Measurements from ENCODE around the gene UPK3BL1.
A peak's percentile ranks its signal among the peaks of the same experiment; 100 is the strongest.
"Not testable (repeated sequence)": the region's sequence is repeated elsewhere in the genome, so short reads cannot be mapped to it uniquely, and the experiment has no call there.

Gene UPK3BL1

DNA sequence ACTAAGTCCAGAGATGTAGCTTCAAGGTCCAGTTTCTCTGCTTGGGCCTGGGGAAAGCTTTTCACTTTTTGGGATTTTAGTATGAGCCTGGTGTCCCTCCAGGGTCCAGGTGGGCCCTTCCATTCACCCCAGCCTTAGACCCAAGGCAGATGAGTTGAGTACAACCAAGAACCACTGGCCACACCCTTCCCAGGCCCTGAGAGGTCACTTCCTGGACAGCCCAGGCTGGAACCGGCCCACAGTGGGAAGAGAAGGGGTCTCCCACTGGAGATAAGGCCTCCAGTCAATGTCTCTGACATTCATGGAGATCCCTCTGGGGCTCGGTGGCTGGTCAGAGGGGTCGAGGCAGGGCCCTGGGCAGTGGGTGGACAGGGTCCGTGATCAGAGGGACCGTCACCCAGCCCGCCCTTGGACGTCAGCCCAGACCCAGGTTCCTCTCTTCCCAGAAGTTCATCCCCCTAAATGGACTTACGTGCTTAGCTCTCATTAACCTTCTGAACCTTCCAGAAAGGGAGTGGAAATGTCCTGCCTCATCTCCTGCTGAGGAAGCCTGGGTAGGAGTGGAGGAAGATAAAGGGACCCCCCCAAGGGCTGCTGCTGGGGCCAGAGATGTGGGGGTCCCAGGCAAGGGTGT lies 15.2 kb downstream of the UPK3BL1 start:
- not testable (repeated sequence) for DNase-seq

DNA sequence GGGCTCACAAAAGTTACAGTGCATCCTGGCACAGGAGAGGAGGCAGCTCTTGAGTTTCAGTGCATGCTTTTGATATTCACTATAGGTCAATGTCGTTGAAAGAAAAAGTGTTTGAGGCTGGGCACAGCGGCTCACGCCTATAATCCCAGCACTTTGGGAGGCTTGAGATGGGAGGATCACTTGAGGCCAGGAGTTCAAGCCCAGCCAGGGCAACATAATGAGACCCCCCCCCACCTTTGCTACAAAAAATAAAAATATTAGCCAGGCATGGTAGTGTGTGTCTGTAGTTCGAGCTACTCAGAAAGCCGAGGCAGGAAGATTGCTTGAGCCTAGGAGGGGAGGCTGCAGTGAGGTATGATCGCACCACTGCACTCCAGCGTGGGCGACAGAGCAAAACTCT lies 24.5 kb downstream of the UPK3BL1 start:
- not testable (repeated sequence) for DNase-seq

- peak; percentile 58 for DNase-seq
Observed at GRCh38 chr7:102616507-102617125, 26.0 kb downstream of the UPK3BL1 start, which contains the start of gene RASA4. Gene RASA4, minus strand, starts transcription at chr7:102616756. Its CDS starts 67 bp downstream, at chr7:102616689.

DNA sequence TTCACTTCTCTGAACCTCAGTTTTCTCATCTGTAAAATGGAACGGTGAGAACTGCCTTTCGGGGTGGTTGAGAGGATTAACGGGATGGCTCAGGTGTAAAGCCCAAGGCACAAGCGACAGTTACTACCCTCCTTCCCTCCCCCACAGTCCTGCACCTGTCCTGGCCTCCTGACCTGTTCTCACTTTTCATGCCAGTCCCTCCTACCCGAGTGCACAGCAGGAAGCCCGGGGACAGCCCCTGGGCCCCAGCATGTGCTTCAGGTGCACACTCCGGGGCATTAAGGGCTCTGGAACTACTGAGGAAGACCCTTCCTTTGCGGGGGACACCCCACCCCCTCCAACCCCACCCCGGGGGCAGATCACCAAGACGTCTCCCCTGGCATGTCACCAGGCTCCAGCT lies 26.7 kb downstream of the UPK3BL1 start:
- DNase-seq: not testable (repeated sequence)

GRCh38 chr7:102614873-102615272 lies 27.7 kb downstream of the UPK3BL1 start:
- DNase-seq: not testable (repeated sequence)

DNA sequence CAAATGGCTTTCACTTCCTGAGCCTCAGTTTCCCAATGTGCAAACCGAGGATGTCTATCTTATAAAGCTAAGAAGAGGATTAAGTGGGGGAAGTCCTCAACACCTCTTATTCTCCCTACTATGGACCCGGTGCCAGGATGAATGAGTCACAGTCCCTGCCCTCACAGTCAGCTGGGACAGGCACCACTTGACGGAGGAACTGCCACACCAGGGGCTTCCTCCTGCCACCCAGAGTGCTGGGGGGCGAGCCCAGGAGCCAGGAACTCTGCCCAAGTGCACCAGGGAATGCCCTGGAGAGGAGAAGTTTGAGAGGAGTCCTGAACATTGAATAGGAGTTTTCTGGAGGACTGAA lies 28.3 kb downstream of the UPK3BL1 start:
- DNase-seq: not testable (repeated sequence)

DNA sequence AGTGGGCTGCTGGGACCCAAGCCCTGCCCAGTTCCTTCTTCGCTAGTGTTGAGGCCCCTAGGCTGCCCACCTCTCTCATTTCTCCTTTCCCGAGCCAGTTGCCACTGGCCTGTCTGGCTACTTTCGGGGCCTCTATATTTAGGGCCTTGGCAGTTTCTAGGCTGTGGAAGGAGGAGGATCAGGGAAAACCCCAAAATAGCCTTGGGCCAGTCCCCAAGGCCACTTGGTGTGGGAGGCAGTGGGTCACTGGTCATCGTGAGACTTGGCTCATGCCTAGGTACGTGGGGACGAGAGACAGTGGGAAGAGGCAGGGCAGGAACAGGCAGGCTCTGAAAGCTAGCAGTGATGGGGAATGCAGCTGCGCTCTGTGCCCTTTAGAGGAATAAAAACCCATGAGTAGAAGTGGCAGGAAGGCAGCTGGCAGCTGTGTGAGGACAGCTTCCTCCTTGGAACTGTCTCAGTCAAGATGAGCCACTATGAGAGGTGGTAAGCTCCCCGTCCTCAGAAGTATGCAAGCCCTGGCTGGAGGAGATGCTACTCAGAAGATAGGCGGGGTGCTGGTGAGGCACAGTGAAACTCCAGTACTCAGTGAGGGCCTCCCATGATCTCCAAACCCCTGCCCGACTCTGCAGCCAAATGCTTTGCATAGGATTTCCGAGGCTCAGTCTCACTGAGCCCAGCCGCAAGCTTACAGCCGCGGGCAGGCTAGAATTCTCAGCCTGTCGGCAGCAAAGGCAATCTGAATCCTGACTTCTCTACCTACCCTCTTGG lies 28.8 kb downstream of the UPK3BL1 start:
- DNase-seq: not testable (repeated sequence)

GRCh38 chr7:102611675-102612325 lies 30.8 kb downstream of the UPK3BL1 start:
- DNase-seq: not testable (repeated sequence)

- DNase-seq: not testable (repeated sequence)
Observed at GRCh38 chr7:102611013-102611674, 31.4 kb downstream of the UPK3BL1 start.

- peak; percentile 14 for DNase-seq
Observed at GRCh38 chr7:102610441-102610840, 32.1 kb downstream of the UPK3BL1 start.

DNA sequence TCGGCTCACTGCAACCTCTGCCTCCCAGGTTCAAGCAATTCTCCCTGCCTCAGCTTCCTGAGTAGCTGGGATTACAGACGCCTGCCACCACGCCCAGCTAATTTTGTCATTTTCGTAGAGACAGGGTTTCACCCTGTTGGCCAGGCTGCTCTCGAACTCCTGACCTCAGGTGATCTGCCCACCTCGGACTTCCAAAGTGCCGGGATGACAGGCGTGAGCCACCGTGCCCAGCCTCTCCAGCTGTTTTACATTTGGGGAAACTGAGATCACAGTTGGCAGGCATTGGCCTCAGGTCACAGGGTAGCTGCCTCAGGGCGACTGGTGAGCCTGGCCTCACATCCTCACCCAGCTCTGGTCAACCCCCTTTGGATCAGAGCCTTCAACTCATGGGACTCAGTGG lies 32.9 kb downstream of the UPK3BL1 start:
- DNase-seq: not testable (repeated sequence)

DNA sequence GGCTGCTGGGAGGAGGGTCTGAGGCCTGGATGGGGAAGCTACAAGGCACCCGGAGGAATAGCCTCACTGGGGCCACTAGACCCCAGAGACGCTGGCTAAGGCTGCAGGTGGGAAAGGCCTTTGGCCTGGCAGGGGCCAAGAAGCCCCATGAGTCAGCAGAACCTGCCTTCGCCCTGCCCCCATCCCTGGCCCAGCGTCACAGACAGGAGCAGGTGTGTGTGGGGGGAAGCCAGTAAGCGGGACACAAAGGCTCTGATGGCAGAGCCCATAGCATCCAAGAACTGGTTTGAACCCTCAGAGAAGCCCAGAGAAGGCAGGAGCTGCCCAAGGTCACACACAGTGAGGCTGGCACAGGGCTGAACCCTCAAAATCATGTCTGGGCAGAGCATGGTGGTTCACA lies 35.7 kb downstream of the UPK3BL1 start:
- DNase-seq: not testable (repeated sequence)

- DNase-seq: not testable (repeated sequence)
Observed at GRCh38 chr7:102604431-102605145, 38.0 kb downstream of the UPK3BL1 start.

GRCh38 chr7:102602317-102602716 lies 40.3 kb downstream of the UPK3BL1 start:
- not testable (repeated sequence) for DNase-seq

- not testable (repeated sequence) for DNase-seq
Observed at GRCh38 chr7:102599699-102600098, 42.9 kb downstream of the UPK3BL1 start.

GRCh38 chr7:102596036-102596435 lies 46.6 kb downstream of the UPK3BL1 start:
- DNase-seq: not testable (repeated sequence)

DNA sequence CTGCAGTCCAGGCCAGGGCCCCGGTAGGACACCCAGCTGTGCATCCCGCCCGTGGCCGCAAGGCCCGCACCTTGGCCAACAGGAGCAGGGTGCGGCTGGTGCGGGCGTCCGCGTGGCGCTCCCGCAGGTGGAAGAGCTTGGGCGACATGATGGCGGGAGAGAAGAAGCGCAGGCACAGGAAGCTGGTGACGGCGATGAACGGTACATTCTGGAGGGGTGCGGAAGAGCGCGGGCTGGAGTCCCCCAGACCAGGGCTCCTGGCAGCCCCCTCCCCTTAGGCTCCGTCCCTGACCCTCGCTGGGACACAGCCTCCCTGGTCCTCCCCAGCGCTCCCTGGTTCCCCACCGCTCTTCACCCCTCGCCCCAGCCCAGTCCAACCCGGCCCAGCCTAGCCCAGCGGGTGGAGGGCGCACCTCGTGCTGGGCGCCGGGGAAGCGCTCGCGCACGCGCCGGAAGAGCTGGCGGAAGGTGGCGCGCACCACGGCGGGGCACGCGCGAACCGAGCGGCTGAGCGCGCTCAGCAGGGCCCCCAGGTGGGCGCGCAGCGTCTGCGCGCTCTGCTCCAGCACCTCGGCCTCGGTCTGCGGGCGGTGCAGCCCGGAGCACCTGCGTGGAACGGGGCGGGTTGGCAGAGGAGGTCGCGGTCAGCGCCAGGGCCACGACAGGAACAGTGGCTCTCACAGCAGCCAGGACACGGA lies 48.8 kb downstream of the UPK3BL1 start:
- DNase-seq: not testable (repeated sequence)

DNA sequence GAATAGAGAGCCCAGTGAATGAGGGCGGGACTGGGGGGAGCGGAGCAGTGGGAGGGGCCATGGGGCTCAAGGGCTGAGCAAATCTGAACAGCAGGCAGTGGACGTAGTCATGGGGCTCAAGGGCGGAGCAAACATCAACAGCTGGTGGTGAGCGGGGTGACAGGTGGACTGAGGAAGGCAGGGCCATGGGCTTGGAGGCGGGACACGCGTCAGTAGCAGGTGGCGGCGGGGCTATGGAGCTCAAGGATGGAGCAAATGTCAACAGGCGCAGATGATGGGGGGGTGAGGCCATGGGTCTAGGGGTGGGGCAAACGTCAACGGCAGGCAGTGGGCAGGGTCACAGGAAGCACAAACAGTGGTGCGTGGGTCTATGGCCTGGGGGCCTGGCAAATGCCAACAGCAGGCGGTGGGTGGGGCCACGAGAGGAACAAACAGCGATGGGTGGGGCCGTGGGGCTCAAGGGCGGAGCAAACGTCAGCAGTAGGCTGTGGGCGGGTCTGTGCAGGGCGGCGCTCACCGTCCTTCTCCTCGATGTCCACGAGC lies 50.0 kb downstream of the UPK3BL1 start:
- DNase-seq: peak; percentile 55

- not testable (repeated sequence) for DNase-seq
Observed at GRCh38 chr7:102589857-102590256, 52.7 kb downstream of the UPK3BL1 start.
